Endometrial microvascular endothelial cells (primary cell): ENCODE measurements around the gene MAGI2. TPM values are rescaled to one million over a fixed set of nuclear protein-coding genes. Genes with fewer than 3 reads are reported as not detected.
"Not testable (repeated sequence)": the region's sequence is repeated elsewhere in the genome, so short reads cannot be mapped to it uniquely, and the experiment has no call there.

Source experiments
- in situ Hi-C: cut with HindIII; loops from 2 replicates; pipeline ENCODE4 v1.10.0; 2017; ENCODE audit warnings: low sequenced_read_pairs, low pct_unique_long_range_greater_than_20kb; ENCODE audit errors: inconsistent ontology term
- total RNA-seq: library from RNA; depleted of rRNA; stranded (reverse); fragments of >200 nt; gene quantifications from one replicate; pipeline ENCODE4 v1.2.3, GENCODE V29; 2015; ENCODE audit errors: inconsistent ontology term

The MAGI2 gene
- total RNA-seq, 1 donor from 2014 or later: 0.46 TPM

GRCh38 chr7:78296644-78297371 is 1156.7 kb downstream of the MAGI2 start:
- in situ Hi-C loops: no loop called here

GRCh38 chr7:78296046-78296597 is 1157.3 kb downstream of the MAGI2 start:
- in situ Hi-C loops: no loop called here

GRCh38 chr7:78289471-78289870 is 1164.0 kb downstream of the MAGI2 start:
- in situ Hi-C loops: not testable (repeated sequence)

- in situ Hi-C loops: no loop called here
Observed at GRCh38 chr7:78284945-78285344, 1168.5 kb downstream of the MAGI2 start.

DNA sequence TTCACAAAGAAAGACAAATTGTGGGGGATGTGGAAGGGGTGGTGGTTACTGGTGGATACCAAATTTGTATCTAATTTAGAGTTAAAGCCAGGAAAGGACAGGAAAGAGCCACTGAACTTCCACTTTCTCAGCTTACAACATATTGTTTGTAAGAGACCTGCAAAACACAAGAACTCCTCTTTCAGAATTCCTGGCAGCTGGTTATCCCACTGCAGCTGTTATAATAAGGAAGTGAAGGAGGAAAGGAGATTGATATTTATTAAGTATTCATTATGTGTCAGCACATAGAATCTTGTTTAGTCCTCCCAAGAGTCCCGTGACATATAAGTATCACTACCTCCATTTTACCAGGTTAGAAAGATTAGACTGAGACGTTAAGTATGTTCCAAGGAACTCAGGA is 1173.2 kb downstream of the MAGI2 start:
- in situ Hi-C loops: no loop called here

DNA sequence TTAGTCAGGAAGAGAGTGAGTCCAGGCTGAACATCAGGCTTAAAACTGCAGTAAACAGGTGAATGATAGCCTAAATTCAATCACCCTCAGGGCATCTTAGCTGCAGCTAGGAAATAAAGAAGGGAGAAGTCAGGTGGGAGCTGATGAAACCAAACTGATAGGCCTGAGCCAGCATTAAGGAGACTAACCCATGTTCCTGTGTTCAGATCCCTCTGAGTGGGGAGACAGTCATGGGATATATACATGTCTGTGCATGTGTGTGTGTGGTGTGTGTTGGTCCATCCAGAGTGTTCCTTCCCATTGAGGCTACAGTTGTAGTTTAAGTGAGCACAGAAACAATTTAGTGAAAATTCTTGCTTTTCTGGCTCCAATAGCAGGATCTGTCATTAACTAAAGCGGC is 1174.0 kb downstream of the MAGI2 start:
- in situ Hi-C loops: no loop called here

- in situ Hi-C loops: no loop called here
Observed at GRCh38 chr7:78279032-78279431, 1174.4 kb downstream of the MAGI2 start.

GRCh38 chr7:78267141-78267540 is 1186.3 kb downstream of the MAGI2 start:
- in situ Hi-C loops: no loop called here

GRCh38 chr7:78265486-78265885 is 1188.0 kb downstream of the MAGI2 start:
- in situ Hi-C loops: no loop called here

DNA sequence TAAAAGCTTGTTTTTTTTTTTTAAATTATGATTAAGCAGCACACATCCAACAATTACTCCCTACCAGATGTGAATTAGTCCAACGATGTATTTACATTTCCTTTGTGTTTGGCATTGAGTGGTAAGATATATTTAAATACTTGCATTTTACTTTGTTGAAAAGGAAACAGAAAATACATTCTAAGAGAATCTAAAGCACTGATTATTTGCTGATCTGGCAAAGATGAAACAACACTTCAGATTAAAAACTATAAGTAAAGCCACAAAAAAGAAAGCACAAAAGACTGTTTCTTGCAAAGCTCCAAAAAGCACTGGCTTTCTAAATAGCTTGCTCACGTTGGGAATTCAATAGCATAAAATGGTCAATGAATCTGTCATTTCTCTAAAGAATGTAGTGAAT is 1188.4 kb downstream of the MAGI2 start:
- in situ Hi-C loops: no loop called here

DNA sequence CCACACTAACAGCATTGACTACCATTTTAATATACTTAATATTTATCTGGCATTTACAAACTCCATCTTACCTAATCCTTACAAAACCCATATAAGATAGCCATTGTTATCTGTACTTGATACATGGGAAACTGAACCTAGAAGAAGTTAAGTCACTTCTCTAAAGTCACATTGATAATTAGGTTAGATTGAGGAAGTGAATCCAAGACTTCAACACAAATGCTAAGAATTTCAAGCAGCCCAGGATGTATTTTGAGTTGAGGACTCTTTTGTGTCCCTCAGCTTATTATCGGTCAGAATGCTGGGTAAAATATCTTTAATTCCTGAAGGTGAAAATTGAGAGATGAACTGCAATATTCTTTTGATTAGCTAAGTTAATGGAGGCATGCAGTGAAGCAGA is 1189.4 kb downstream of the MAGI2 start:
- in situ Hi-C loops: no loop called here

DNA sequence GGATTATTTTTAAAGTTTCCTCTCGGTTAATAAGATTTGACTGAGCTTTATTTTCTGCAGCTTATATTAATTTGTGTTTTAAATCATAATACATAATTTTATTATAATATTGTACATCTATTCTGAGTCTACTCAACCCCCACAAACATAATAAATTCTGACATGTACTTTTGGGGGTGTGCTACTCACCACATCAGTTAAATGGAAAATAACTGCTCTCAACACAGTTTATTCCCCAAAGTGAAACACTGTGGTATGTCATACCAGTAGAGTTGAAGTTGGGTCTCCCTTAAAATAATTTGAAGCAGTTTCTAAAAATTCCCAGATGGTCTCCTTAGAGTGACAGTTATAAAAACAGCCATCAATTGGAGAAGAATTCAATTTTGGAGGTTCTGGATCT is 1191.7 kb downstream of the MAGI2 start:
- in situ Hi-C loops: no loop called here

GRCh38 chr7:78261302-78261701 is 1192.2 kb downstream of the MAGI2 start:
- in situ Hi-C loops: no loop called here

DNA sequence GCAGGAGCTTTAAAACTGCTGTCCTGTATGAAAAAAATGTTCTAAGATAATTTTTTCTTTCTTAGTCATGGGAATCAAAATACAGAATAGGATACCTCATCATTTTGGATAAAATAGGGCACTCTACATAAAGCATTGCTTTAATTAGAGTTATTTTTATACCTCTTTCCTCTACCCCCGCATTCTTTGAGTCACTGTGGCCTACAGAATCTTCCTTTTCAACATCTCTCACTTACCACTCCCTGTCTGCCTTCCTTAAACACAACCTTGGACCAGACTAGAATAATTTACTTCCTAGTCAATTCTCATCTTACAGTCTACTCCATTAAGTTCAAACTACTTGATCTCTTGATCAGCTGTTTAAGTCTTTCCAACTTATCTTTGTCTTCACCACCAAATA is 1192.6 kb downstream of the MAGI2 start:
- in situ Hi-C loops: no loop called here

GRCh38 chr7:78254726-78255055 is 1198.8 kb downstream of the MAGI2 start:
- in situ Hi-C loops: no loop called here

- in situ Hi-C loops: no loop called here
Observed at GRCh38 chr7:78253850-78254725, 1199.4 kb downstream of the MAGI2 start.

GRCh38 chr7:78248867-78249266 is 1204.6 kb downstream of the MAGI2 start:
- in situ Hi-C loops: no loop called here

- in situ Hi-C loops: no loop called here
Observed at GRCh38 chr7:78247910-78248689, 1205.4 kb downstream of the MAGI2 start.

DNA sequence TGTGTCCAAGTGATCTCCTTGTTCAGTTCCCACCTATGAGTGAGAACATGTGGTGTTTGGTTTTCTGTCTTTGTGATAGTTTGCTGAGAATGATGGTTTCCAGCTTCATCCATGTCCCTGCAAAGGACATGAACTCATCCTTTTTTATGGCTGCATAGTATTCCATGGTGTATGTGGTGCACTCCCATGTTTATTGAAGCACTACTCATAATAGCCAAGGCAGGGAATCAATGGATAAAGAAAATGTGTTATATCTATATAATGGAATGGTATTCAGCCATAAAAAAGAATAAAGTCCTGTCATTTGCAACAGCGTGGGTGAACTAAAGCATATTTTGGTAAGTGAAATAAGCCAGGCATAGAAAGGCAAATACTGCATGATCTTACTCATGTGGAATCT is 1213.3 kb downstream of the MAGI2 start:
- in situ Hi-C loops: not testable (repeated sequence)
